HG02840 (cell line): ENCODE results near the gene PDZD2.

Experiments used
- ATAC-seq: cut with Tn5 transposase; IDR thresholded peaks from one replicate; pipeline ENCODE4 v1.9.1; 2021; ENCODE audit warnings: mild to moderate bottlenecking, moderate library complexity, moderate number of reproducible peaks; ENCODE audit not compliant: unreplicated experiment, low FRiP score

The PDZD2 gene

DNA sequence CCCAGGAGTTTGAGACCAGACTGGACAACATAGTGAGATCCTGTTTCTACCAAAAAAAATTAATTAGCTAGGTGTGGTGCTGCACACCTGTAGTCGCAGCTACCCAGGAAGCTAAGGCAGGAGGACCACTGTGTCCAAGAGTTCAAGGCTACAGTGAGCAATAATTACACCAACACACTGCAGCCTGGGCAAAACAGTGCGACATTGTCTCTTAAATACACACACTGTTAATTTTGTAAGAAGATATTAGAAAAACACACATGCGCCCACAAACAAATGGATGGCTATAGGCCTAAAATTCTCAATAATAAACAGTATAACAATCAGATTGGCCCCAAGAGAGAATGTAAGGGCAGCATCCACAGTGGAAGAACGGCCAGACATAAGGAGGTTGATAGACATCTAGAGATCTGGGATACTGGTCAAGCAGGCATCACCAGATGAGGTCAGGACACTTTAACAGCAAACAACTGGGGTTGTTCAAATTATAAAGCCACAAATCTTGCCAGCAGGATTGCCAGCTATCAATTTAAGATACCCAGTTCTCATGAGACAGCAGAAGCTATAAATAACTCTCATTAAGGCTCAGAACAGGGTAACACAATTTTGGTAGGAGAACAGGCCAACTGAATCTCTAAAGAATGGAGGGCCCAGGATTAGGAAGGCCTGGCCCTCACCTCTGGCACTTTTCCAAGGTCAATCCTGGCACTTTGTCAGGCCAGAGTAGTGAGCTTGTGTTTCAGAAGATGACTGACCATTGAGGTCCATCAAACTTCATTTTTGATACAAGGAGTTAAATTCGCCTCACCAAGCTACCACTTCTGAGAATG is 505.7 kb downstream of the PDZD2 start:
- ATAC-seq: no peak

- no peak for ATAC-seq
Observed at GRCh38 chr5:32145378-32145777, 506.4 kb downstream of the PDZD2 start.

GRCh38 chr5:32147236-32147635 is 508.3 kb downstream of the PDZD2 start:
- ATAC-seq: no peak

DNA sequence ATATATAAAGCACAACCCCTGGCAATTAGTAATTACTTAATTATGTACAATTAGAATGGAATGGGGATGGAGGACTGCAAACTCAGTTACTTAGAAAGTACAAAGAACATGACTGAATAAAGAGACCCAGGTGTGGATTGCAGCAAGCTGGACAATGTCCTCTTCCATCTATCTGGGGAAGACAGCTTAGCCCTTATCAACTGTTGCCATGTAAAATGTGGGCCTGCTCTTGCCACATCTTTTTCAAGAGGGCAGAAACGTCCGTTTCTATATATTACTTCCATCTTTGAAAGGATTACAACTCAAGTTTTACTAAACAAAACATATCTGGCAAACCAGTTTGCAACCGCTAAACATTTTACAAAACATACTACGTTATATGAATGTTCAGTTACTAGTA is 509.0 kb downstream of the PDZD2 start:
- no peak for ATAC-seq

- ATAC-seq: no peak
Observed at GRCh38 chr5:32150366-32150765, 511.4 kb downstream of the PDZD2 start.

GRCh38 chr5:32151198-32151597 is 512.3 kb downstream of the PDZD2 start:
- no peak for ATAC-seq

DNA sequence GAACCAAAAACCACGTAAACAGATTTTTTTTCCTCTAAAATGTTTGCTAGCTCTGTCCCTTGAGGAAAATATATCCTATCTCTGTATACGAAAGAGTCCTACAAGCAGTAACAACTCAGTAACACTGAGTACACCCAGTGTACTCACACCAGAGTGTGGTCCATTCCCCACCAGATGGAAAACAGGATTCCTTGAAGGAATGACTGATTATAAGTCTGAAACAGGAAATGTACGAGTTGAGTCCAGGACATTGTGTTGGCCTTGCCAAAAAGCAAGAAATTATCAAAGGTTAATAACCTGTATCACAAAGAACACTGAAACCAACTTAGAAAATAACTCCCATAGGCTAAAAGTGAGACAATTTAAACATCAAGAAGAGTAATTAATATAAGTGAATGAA is 514.8 kb downstream of the PDZD2 start:
- ATAC-seq: no peak

DNA sequence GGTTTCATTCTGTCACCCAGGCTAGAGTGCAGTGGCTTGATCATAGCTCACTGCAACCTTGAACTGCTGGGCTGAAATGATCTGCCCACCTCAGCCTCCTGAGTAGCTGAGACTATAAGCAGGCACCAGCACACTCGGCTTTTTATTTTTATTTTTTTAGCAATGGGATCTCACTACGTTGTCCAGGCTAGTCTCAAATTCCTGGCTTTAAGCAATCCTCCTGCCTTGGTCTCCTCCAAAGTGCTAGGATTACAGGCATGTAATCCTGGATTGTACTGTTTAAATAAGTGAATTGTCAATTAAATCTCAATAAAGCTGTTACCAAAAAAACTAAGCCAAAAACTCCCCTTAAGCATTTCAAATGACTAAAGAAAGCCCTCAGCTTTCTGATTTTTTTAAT is 516.3 kb downstream of the PDZD2 start:
- no peak for ATAC-seq

DNA sequence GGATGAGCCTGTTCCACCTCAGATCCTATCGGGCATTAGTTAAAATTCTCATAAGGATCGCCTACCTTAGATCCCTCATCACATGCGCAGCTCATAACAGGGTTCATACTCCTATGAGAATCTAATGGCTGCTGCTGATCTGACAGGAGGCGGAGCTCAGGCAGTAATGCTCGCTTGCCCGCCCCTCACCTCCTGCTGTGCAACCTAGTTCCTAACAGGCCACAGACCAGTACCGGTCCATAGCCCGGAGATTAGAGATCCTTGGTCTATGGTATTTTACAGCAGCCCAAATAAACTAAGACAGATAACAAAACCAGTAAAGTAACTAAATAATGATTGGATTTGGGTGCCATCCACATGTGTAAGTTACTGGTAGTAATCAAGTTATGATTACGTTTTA is 517.7 kb downstream of the PDZD2 start:
- ATAC-seq: no peak

DNA sequence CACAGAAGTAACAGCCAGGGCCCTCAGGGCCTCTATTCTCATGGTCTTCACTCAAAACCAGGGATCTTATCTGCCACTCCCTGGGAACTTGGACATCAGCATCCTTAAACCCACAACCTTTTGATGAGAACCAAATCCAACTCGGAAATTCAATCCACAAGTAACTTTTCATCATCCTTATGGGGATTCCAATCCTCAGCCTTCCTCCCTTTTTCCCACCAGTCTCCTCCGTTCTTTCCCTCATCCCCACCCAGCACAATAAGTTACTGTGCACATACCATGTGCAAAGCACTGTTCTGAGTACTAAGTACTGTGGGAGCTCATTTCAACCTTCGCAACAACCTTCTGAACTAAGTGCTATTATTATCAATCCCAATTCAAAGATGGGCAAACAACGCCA is 518.1 kb downstream of the PDZD2 start:
- ATAC-seq: no peak

- ATAC-seq: no peak
Observed at GRCh38 chr5:32158679-32158975, 519.7 kb downstream of the PDZD2 start.

DNA sequence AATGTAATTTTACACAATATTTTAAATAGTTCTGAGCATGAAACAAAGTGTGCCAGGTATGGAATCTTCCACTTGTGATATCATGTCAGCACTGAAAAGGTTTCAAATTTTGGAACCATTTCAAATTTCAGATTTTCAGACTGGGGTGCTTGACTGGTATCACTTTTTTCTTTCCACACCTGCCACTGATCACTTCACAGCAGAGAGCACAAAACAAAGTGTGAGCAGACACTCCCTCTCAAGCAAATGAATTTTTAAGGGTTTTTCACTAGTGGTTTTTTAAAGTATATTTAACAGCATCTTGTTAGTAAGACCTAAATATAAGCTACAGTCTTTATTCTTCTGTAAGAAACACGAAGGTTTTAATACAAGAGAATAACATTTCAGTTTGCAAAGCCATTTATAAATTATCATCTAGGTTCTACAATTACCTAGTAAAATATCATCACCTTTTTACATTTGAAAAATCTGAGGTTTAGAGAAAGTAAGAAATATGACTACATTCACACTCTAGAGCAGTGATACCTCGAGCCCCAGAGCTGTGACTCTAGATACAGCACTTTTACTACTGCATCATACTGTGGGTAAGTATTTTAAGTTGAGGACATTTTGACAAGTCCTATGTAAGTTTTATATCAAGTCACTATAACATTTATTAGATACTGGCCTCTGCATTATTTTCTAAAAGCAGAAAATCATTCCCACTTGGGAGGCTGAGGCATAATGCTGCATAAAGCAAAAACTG is 520.6 kb downstream of the PDZD2 start:
- no peak for ATAC-seq

- no peak for ATAC-seq
Observed at GRCh38 chr5:32160228-32160627, 521.3 kb downstream of the PDZD2 start.
